WTC11 (cell line): ENCODE results near the gene ABTB2. TPM values are rescaled to one million over a fixed set of nuclear protein-coding genes. Genes with fewer than 3 reads are reported as not detected.

Source experiments
- ATAC-seq: fragments of 200-7000 bp; cut with Tn5 transposase; 2 replicates; pipeline ENCODE4 v1.10.0; 2021; ENCODE audit warnings: mild to moderate bottlenecking, moderate library complexity
- CTCF ChIA-PET: fragments of 300-600 bp; sonication (Branson Sonifier 250); formaldehyde crosslinking; loops from one replicate; lab custom pipeline; 2021; ENCODE audit warnings: antibody characterized with exemption; lab: Charles Lee
- POLR2A ChIA-PET: fragments of 350-600 bp; sonication (Branson Sonifier 250); formaldehyde crosslinking; loops from one replicate; lab custom pipeline; 2021; ENCODE audit warnings: antibody characterized with exemption; lab: Charles Lee
- DNase-seq: peaks from one replicate; pipeline ENCODE4 v3.0.0; 2021; ENCODE audit warnings: low spot score
- H3K27ac Mint-ChIP-seq: 2 replicates; pipeline ENCODE4 v1.8.0; 2021; ENCODE audit warnings: mixed read lengths
- H3K27me3 Mint-ChIP-seq: 2 replicates; pipeline ENCODE4 v1.8.0; 2021; ENCODE audit warnings: low read depth, mild to moderate bottlenecking, moderate library complexity, mixed read lengths
- H3K36me3 Mint-ChIP-seq: 2 replicates; pipeline ENCODE4 v1.8.0; 2021; ENCODE audit warnings: mixed read lengths
- H3K4me1 Mint-ChIP-seq: 2 replicates; pipeline ENCODE4 v1.8.0; 2022; ENCODE audit warnings: mixed read lengths
- H3K4me3 Mint-ChIP-seq: 2 replicates; pipeline ENCODE4 v1.8.0; 2021; ENCODE audit warnings: mild to moderate bottlenecking, moderate library complexity, mixed read lengths
- H3K9me3 Mint-ChIP-seq: 2 replicates; pipeline ENCODE4 v1.8.0; 2021; ENCODE audit warnings: mixed read lengths
- ATF1 ChIP-seq: sonication (generic); formaldehyde crosslinking; IDR thresholded peaks from 2 replicates; pipeline ENCODE4 v1.8.1; 2023; ENCODE audit warnings: mild to moderate bottlenecking, moderate library complexity, missing genetic modification reagents
- CTCF ChIP-seq: fragments of 200-600 bp; IDR thresholded peaks from 2 replicates; pipeline ENCODE4 v1.8.0; 2022; ENCODE audit warnings: antibody characterized with exemption
- EMX1 ChIP-seq: fragments of 250-450 bp; sonication (Bioruptor Pico); IDR thresholded peaks from 2 replicates; pipeline ENCODE4 v1.8.0; 2021; ENCODE audit warnings: mild to moderate bottlenecking
- JAZF1 ChIP-seq: fragments of 250-450 bp; sonication (Bioruptor Pico); IDR thresholded peaks from 2 replicates; pipeline ENCODE4 v1.9.0; 2021; ENCODE audit warnings: moderate library complexity, mild to moderate bottlenecking, inconsistent platforms
- JUN ChIP-seq: sonication (generic); formaldehyde crosslinking; IDR thresholded peaks from 2 replicates; pipeline ENCODE4 v1.8.0; 2023; ENCODE audit warnings: mild to moderate bottlenecking, missing genetic modification reagents
- NFYB ChIP-seq: sonication (generic); formaldehyde crosslinking; conservative IDR thresholded peaks from 2 replicates; pipeline ENCODE4 v1.8.0; 2022; ENCODE audit warnings: low read depth, missing genetic modification reagents
- NR3C1 ChIP-seq: sonication (generic); formaldehyde crosslinking; conservative IDR thresholded peaks from 2 replicates; pipeline ENCODE4 v1.8.1; 2023; ENCODE audit warnings: low read depth, mild to moderate bottlenecking, missing genetic modification reagents
- SP1 ChIP-seq: sonication (generic); formaldehyde crosslinking; conservative IDR thresholded peaks from 2 replicates; pipeline ENCODE4 v1.8.1; 2022; ENCODE audit warnings: missing genetic modification reagents
- TCF7 ChIP-seq: sonication (generic); formaldehyde crosslinking; IDR thresholded peaks from 2 replicates; pipeline ENCODE4 v1.8.0; 2022; ENCODE audit warnings: mild to moderate bottlenecking, low read depth, missing genetic modification reagents, moderate library complexity
- TP53 ChIP-seq: sonication (generic); formaldehyde crosslinking; IDR thresholded peaks from 2 replicates; pipeline ENCODE4 v1.8.1; 2023; ENCODE audit warnings: mild to moderate bottlenecking, missing genetic modification reagents
- ZMAT4 ChIP-seq: fragments of 250-450 bp; sonication (Bioruptor Pico); IDR thresholded peaks from 2 replicates; pipeline ENCODE4 v1.9.0; 2021; ENCODE audit warnings: mild to moderate bottlenecking
- ZNF121 ChIP-seq: sonication (generic); formaldehyde crosslinking; IDR thresholded peaks from 2 replicates; pipeline ENCODE4 v1.8.0; 2023; ENCODE audit warnings: missing genetic modification reagents
- ZNF138 ChIP-seq: sonication (generic); formaldehyde crosslinking; conservative IDR thresholded peaks from 2 replicates; pipeline ENCODE4 v1.8.1; 2022; ENCODE audit warnings: mild to moderate bottlenecking, moderate library complexity, missing genetic modification reagents
- ZNF263 ChIP-seq: sonication (generic); formaldehyde crosslinking; IDR thresholded peaks from 2 replicates; pipeline ENCODE4 v1.8.1; 2022; ENCODE audit warnings: low read depth, mild to moderate bottlenecking, moderate library complexity, missing genetic modification reagents
- ZNF281 ChIP-seq: sonication (generic); formaldehyde crosslinking; IDR thresholded peaks from 2 replicates; pipeline ENCODE4 v1.8.0; 2023; ENCODE audit warnings: mild to moderate bottlenecking, missing genetic modification reagents
- ZNF416 ChIP-seq: fragments of 250-450 bp; sonication (Bioruptor Pico); IDR thresholded peaks from 2 replicates; pipeline ENCODE4 v1.9.0; 2021; ENCODE audit warnings: mild to moderate bottlenecking, inconsistent platforms
- ZNF512 ChIP-seq: sonication (generic); formaldehyde crosslinking; IDR thresholded peaks from 2 replicates; pipeline ENCODE4 v1.8.1; 2022; ENCODE audit warnings: missing genetic modification reagents, borderline replicate concordance
- ZNF671 ChIP-seq: fragments of 250-450 bp; sonication (Bioruptor Pico); IDR thresholded peaks from 2 replicates; pipeline ENCODE4 v1.8.0; 2021; ENCODE audit warnings: mild to moderate bottlenecking
- ZSCAN18 ChIP-seq: fragments of 250-450 bp; sonication (Bioruptor Pico); IDR thresholded peaks from 2 replicates; pipeline ENCODE4 v2.1.2; 2022; ENCODE audit warnings: mild to moderate bottlenecking, moderate library complexity
- total RNA-seq: library from RNA; stranded (reverse); gene quantifications from 3 replicates; pipeline ENCODE4 v1.2.3, GENCODE V29; 2021
- TF ChIP-seq, protein P1 (sequence below): fragments of 250-450 bp; sonication (Bioruptor Pico); IDR thresholded peaks from 2 replicates; pipeline ENCODE4 v1.9.0; 2021; ENCODE audit warnings: moderate library complexity, mild to moderate bottlenecking, inconsistent platforms, borderline replicate concordance

Gene ABTB2
- total RNA-seq, 1 experiment from 2014 or later, result 12.8 TPM

- ATAC-seq (no peak), DNase-seq (no peak)
- H3K27me3 Mint-ChIP-seq, result no peaks in the 10 kb centered on the region
- H3K4me1 Mint-ChIP-seq, result peaks cover 21% of the 10 kb centered on the region
- H3K9me3 Mint-ChIP-seq, result no peaks in the 10 kb centered on the region
- TF ChIP-seq JAZF1 (CRISPR knock-in tag), result no peak
- no peak for TF ChIP-seq JUN (CRISPR knock-in tag)
- no peak for TF ChIP-seq SP1
- no peak for TF ChIP-seq ZNF281
- no peak for TF ChIP-seq CTCF
- TF ChIP-seq ZSCAN18 (CRISPR knock-in tag), result no peak
- TF ChIP-seq ZMAT4 (CRISPR knock-in tag), result no peak
- no peak for TF ChIP-seq ZNF138
- no peak for TF ChIP-seq ZNF416
- TF ChIP-seq ZNF263 (CRISPR knock-in tag), result no peak
- TF ChIP-seq ZNF671 (CRISPR knock-in tag), result no peak
- TF ChIP-seq TCF7 (CRISPR knock-in tag), result no peak
- no peak for TF ChIP-seq ATF1 (CRISPR knock-in tag)
- TF ChIP-seq ZNF512 (CRISPR knock-in tag), result no peak
- TF ChIP-seq NFYB (CRISPR knock-in tag), result no peak
- no peak for TF ChIP-seq TP53 (CRISPR knock-in tag)
- TF ChIP-seq NR3C1 (CRISPR knock-in tag), result no peak
- no peak for TF ChIP-seq EMX1 (CRISPR knock-in tag)
- TF ChIP-seq, protein P1, sequence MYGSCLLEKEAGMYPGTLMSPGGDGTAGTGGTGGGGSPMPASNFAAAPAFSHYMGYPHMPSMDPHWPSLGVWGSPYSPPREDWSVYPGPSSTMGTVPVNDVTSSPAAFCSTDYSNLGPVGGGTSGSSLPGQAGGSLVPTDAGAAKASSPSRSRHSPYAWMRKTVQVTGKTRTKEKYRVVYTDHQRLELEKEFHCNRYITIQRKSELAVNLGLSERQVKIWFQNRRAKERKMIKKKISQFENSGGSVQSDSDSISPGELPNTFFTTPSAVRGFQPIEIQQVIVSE, result no peak
- no peak for TF ChIP-seq ZNF121 (CRISPR knock-in tag)
- no peak overlapping the region for H3K27ac Mint-ChIP-seq
- ChIA-PET POLR2A (interaction anchor here (1.8 kb wide), 1 partner anchor 17 kb away, joined by 4 read pairs; the partner anchor contains the start of gene ABTB2), CTCF (interaction anchor here (7.9 kb wide), 1 partner anchor 167 kb away, joined by 46 read pairs; no protein-coding TSS in a partner anchor)
- no peak overlapping the region for H3K4me3 Mint-ChIP-seq
- no peaks in the 10 kb centered on the region for H3K36me3 Mint-ChIP-seq
Measured at GRCh38 chr11:34341096-34341495, 16.7 kb downstream of the ABTB2 start.
